Spinal cord (tissue), 10 donors: ENCODE measurements around the gene NPAS3. TPM values are rescaled to one million over a fixed set of nuclear protein-coding genes. Genes with fewer than 3 reads are reported as not detected.

ENCODE experiments used
- DNase-seq, 6 donors: peaks; one replicate each; pipeline versions ENCODE4 v3.0.0 to v3.0.0-alpha.2; 2013 to 2015; ENCODE audit warnings: low spot score in 6 of 6, low read depth in 4 of 6
- H3K27ac ChIP-seq: one replicate; pipeline ENCODE4 v1.5.1; 2013; ENCODE audit warnings: low read depth, low read length, control low read depth
- H3K27me3 ChIP-seq: one replicate; pipeline ENCODE4 v1.6.1; 2013; ENCODE audit warnings: low read length; ENCODE audit not compliant: control insufficient read depth, insufficient read depth
- H3K36me3 ChIP-seq: one replicate; pipeline ENCODE4 v1.6.1; 2013; ENCODE audit warnings: low read length; ENCODE audit not compliant: control insufficient read depth, insufficient read depth
- H3K4me1 ChIP-seq: one replicate; pipeline ENCODE4 v1.6.1; 2013; ENCODE audit warnings: low read length; ENCODE audit not compliant: control insufficient read depth, insufficient read depth
- H3K4me3 ChIP-seq: one replicate; pipeline ENCODE4 v1.5.1; 2013; ENCODE audit warnings: low read depth, low read length, control low read depth
- H3K9me3 ChIP-seq: one replicate; pipeline ENCODE4 v1.6.1; 2013; ENCODE audit warnings: low read length; ENCODE audit not compliant: control insufficient read depth, insufficient read depth
- WGBS: methylation state at CpG from one replicate; pipeline ENCODE4 v1.1.5; 2013; ENCODE audit warnings: missing lambda C conversion rate; ENCODE audit not compliant: insufficient coverage; 5-methylcytosine and 5-hydroxymethylcytosine counted together
- polyA plus RNA-seq, 2 donors: library from polyadenylated mRNA; unstranded; fragments of 120-200 nt; gene quantifications; one replicate each; pipeline ENCODE4 v1.2.1, GENCODE V29; 2013; ENCODE audit not compliant: insufficient read length in 2 of 2
- total RNA-seq, 2 donors: library from RNA; depleted of rRNA in 1 of 2; stranded (reverse); fragments of 120-200 nt in 1 of 2; fragments of >200 nt in 1 of 2; gene quantifications; one replicate each; pipeline versions ENCODE4 v1.2.3 to v1.2.4, GENCODE V29; 2013 to 2014
- donor health status: healthy.

The NPAS3 gene
- total and polyA plus RNA-seq, 4 donors: 23.2 to 77.3 (median 50.8) TPM

GRCh38 chr14:33727606-33728005, 788.9 kb downstream of the NPAS3 start:
- no peaks in the 10 kb centered on the region for H3K4me1 ChIP-seq
- peak in 1 of 6 donors; percentile 74 for DNase-seq
- no peak overlapping the region for H3K27ac ChIP-seq
- H3K9me3 ChIP-seq: no peaks in the 10 kb centered on the region
- no peak overlapping the region for H3K4me3 ChIP-seq
- WGBS: 63% methylated on average over 2 of the region's 6 CpGs
- no peaks in the 10 kb centered on the region for H3K36me3 ChIP-seq
- H3K27me3 ChIP-seq: no peaks in the 10 kb centered on the region

- Histone ChIP-seq H3K36me3 (no peaks in the 10 kb centered on the region), H3K4me1 (no peaks in the 10 kb centered on the region), H3K27me3 (no peaks in the 10 kb centered on the region), H3K27ac (no peak overlapping the region), H3K4me3 (no peak overlapping the region), H3K9me3 (no peaks in the 10 kb centered on the region)
- no CpG with 5 or more reads among the region's 3 CpGs for WGBS
- peak in 1 of 6 donors; percentile 53 for DNase-seq
These were observed 789.4 kb downstream of the NPAS3 start for GRCh38 chr14:33728010-33728498.

- H3K4me3 ChIP-seq: no peak overlapping the region
- no peak for DNase-seq
- H3K4me1 ChIP-seq: no peaks in the 10 kb centered on the region
- H3K36me3 ChIP-seq: no peaks in the 10 kb centered on the region
- H3K27me3 ChIP-seq: no peaks in the 10 kb centered on the region
- H3K27ac ChIP-seq: no peak overlapping the region
- H3K9me3 ChIP-seq: no peaks in the 10 kb centered on the region
- WGBS: no CpG with 5 or more reads among the region's 1 CpG
These were observed 791.5 kb downstream of the NPAS3 start for GRCh38 chr14:33730156-33730555.

- no peak for DNase-seq
- H3K4me1 ChIP-seq: no peaks in the 10 kb centered on the region
- H3K27me3 ChIP-seq: no peaks in the 10 kb centered on the region
- WGBS: 73% methylated on average over 6 of the region's 7 CpGs
- no peak overlapping the region for H3K27ac ChIP-seq
- no peaks in the 10 kb centered on the region for H3K36me3 ChIP-seq
- H3K9me3 ChIP-seq: no peaks in the 10 kb centered on the region
- no peak overlapping the region for H3K4me3 ChIP-seq
These were observed 793.5 kb downstream of the NPAS3 start for GRCh38 chr14:33732175-33732574.

GRCh38 chr14:33733310-33733709, 794.6 kb downstream of the NPAS3 start:
- Histone ChIP-seq H3K4me1 (no peaks in the 10 kb centered on the region), H3K27ac (no peak overlapping the region), H3K27me3 (no peaks in the 10 kb centered on the region), H3K4me3 (no peak overlapping the region), H3K36me3 (no peaks in the 10 kb centered on the region), H3K9me3 (no peaks in the 10 kb centered on the region)
- WGBS: no CpG with 5 or more reads among the region's 6 CpGs
- DNase-seq: no peak

GRCh38 chr14:33733721-33734120, 795.0 kb downstream of the NPAS3 start:
- H3K27me3 ChIP-seq: no peaks in the 10 kb centered on the region
- H3K4me1 ChIP-seq: no peaks in the 10 kb centered on the region
- H3K4me3 ChIP-seq: no peak overlapping the region
- no peak overlapping the region for H3K27ac ChIP-seq
- DNase-seq: no peak
- H3K9me3 ChIP-seq: no peaks in the 10 kb centered on the region
- H3K36me3 ChIP-seq: no peaks in the 10 kb centered on the region

GRCh38 chr14:33734387-33734786, 795.7 kb downstream of the NPAS3 start:
- Histone ChIP-seq H3K27ac (no peak overlapping the region), H3K9me3 (no peaks in the 10 kb centered on the region), H3K4me1 (no peaks in the 10 kb centered on the region), H3K4me3 (no peak overlapping the region), H3K27me3 (no peaks in the 10 kb centered on the region), H3K36me3 (no peaks in the 10 kb centered on the region)
- DNase-seq: no peak
- WGBS: 88% methylated on average over 1 of the region's 3 CpGs

GRCh38 chr14:33736299-33736825, 797.7 kb downstream of the NPAS3 start:
- no CpG with 5 or more reads among the region's 3 CpGs for WGBS

GRCh38 chr14:33736979-33737378, 798.3 kb downstream of the NPAS3 start:
- no peak for DNase-seq
- H3K4me3 ChIP-seq: no peak overlapping the region
- H3K4me1 ChIP-seq: no peaks in the 10 kb centered on the region
- WGBS: 100% methylated on average over 2 of the region's 3 CpGs
- H3K27me3 ChIP-seq: no peaks in the 10 kb centered on the region
- H3K9me3 ChIP-seq: no peaks in the 10 kb centered on the region
- no peak overlapping the region for H3K27ac ChIP-seq
- H3K36me3 ChIP-seq: no peaks in the 10 kb centered on the region

More at GRCh38 chr14:33736299-33736825, 797.7 kb downstream of the NPAS3 start:
- no peaks in the 10 kb centered on the region for H3K9me3 ChIP-seq
- no peak overlapping the region for H3K27ac ChIP-seq
- no peaks in the 10 kb centered on the region for H3K27me3 ChIP-seq
- no peaks in the 10 kb centered on the region for H3K36me3 ChIP-seq
- H3K4me1 ChIP-seq: no peaks in the 10 kb centered on the region
- DNase-seq: no peak
- H3K4me3 ChIP-seq: no peak overlapping the region

- DNase-seq: no peak
- Histone ChIP-seq H3K4me3 (no peak overlapping the region), H3K27ac (no peak overlapping the region), H3K4me1 (no peaks in the 10 kb centered on the region), H3K36me3 (no peaks in the 10 kb centered on the region), H3K9me3 (no peaks in the 10 kb centered on the region), H3K27me3 (no peaks in the 10 kb centered on the region)
- WGBS: 96% methylated on average over 2 of the region's 2 CpGs
These were observed 798.8 kb downstream of the NPAS3 start for GRCh38 chr14:33737446-33737845.
